MCF 10A (cell line): ENCODE data around the gene FLT3. TPM values are rescaled to one million over a fixed set of nuclear protein-coding genes. Genes with fewer than 3 reads are reported as not detected.
A peak's percentile ranks its signal among the peaks of the same experiment; 100 is the strongest.

Experiments
- BruUV-seq: library from RNA; stranded (reverse); fragments of 400-500 nt; replicated peaks from 2 replicates; lab custom pipeline; 2021; lab: Mats Ljungman, UMichigan
- CTCF ChIA-PET: fragments of 300-600 bp; sonication (Branson Sonifier 250); formaldehyde crosslinking; extraction: SDS; loops from one replicate; lab custom pipeline; 2021; ENCODE audit warnings: antibody characterized with exemption, inconsistent platforms; lab: Yijun Ruan, JAX
- POLR2A ChIA-PET: fragments of 300-600, 350-650 bp; sonication (Branson Sonifier 250); formaldehyde crosslinking; extraction: SDS; loops from one replicate; lab custom pipeline; 2020; ENCODE audit warnings: antibody characterized with exemption, inconsistent platforms; lab: Yijun Ruan, JAX
- DNase-seq: peaks from one replicate; pipeline ENCODE4 v3.0.0-alpha.2; 2018; ENCODE audit not compliant: unreplicated experiment
- H3K27ac Mint-ChIP-seq: one replicate; pipeline ENCODE4 v1.8.0; 2022; ENCODE audit warnings: mild to moderate bottlenecking, low read depth, mixed read lengths; ENCODE audit not compliant: unreplicated experiment
- H3K27me3 Mint-ChIP-seq: one replicate; pipeline ENCODE4 v1.8.0; 2022; ENCODE audit warnings: mixed read lengths; ENCODE audit not compliant: insufficient read depth, unreplicated experiment
- H3K36me3 Mint-ChIP-seq: one replicate; pipeline ENCODE4 v1.8.0; 2022; ENCODE audit warnings: mild to moderate bottlenecking, moderate library complexity, mixed read lengths; ENCODE audit not compliant: insufficient read depth, unreplicated experiment
- H3K4me1 Mint-ChIP-seq: one replicate; pipeline ENCODE4 v1.8.0; 2022; ENCODE audit warnings: mixed read lengths; ENCODE audit not compliant: insufficient read depth, unreplicated experiment
- H3K4me3 Mint-ChIP-seq: one replicate; pipeline ENCODE4 v1.8.0; 2022; ENCODE audit warnings: mild to moderate bottlenecking, moderate library complexity, mixed read lengths; ENCODE audit not compliant: unreplicated experiment
- H3K9me3 Mint-ChIP-seq: one replicate; pipeline ENCODE4 v1.8.0; 2022; ENCODE audit warnings: mixed read lengths; ENCODE audit not compliant: unreplicated experiment
- intact Hi-C: fragments of 100-400 bp; cut with micrococcal nuclease; formaldehyde crosslinking; loops from 2 replicates; pipeline ENCODE4 v1.14.1; 2022
- total RNA-seq: library from RNA; stranded (reverse); gene quantifications from 2 replicates; pipeline ENCODE4 v1.2.3, GENCODE V29; 2022
- TF ChIP-seq, protein P1 (sequence below): fragments of 200-600 bp; IDR thresholded peaks from one replicate; pipeline ENCODE4 v1.8.0; 2022; ENCODE audit warnings: antibody characterized with exemption, mild to moderate bottlenecking; ENCODE audit not compliant: unreplicated experiment

FLT3 gene
- total RNA-seq, 1 experiment from 2014 or later, result not detected

DNA sequence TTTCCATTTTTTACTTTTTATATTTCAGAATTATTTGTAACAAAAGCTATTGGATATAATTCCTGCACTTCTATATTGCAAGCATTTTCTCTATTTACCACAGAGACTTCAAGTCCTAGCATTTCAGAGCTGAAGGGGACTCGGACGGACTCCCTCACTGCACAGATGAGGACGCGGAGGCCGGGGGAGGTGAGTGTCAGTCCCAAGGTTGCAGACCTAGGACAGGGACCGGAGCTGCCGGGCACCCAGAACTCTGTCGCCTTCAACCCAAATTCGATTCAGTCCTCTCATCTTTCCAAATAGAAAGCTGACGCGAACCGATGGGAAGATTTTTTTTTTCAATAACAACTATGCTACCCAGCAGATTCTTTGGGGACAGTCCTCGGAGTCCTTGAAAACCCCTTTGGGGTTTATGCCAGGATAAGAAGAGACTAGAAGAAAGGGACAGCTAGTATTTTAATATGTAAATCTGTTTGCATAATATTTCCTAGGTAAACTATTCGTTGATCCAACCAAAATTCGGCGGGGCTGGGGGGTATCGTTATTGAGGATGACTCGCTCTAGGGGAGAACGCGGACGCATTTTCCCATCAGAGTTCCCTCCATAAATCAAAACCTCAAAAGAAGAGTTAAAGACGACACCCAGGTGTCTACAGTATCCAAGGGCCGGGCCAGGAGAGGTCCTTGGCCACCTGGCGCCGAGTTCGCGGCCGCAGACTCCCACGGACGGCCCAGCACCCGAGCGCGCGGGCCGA, 803 bp downstream of the FLT3 start:
- DNase-seq, result no peak
- Mint-ChIP-seq H3K4me3 (peak overlapping the region; percentile 44), H3K4me1 (no peaks in the 10 kb centered on the region), H3K27me3 (peaks cover 80% of the 10 kb centered on the region), H3K9me3 (no peaks in the 10 kb centered on the region), H3K27ac (no peak overlapping the region), H3K36me3 (no peaks in the 10 kb centered on the region)
- BruUV-seq, result no TSS peak
- TF ChIP-seq, protein P1, sequence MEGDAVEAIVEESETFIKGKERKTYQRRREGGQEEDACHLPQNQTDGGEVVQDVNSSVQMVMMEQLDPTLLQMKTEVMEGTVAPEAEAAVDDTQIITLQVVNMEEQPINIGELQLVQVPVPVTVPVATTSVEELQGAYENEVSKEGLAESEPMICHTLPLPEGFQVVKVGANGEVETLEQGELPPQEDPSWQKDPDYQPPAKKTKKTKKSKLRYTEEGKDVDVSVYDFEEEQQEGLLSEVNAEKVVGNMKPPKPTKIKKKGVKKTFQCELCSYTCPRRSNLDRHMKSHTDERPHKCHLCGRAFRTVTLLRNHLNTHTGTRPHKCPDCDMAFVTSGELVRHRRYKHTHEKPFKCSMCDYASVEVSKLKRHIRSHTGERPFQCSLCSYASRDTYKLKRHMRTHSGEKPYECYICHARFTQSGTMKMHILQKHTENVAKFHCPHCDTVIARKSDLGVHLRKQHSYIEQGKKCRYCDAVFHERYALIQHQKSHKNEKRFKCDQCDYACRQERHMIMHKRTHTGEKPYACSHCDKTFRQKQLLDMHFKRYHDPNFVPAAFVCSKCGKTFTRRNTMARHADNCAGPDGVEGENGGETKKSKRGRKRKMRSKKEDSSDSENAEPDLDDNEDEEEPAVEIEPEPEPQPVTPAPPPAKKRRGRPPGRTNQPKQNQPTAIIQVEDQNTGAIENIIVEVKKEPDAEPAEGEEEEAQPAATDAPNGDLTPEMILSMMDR, result no peak
- intact Hi-C loops, result no loop called here
- ChIA-PET POLR2A (interaction anchor here (0.6 to 1.1 kb wide), 2 partner anchors 16 to 40 kb away, joined by 3 read pairs; no protein-coding TSS in a partner anchor), CTCF (no interaction called here)

DNA sequence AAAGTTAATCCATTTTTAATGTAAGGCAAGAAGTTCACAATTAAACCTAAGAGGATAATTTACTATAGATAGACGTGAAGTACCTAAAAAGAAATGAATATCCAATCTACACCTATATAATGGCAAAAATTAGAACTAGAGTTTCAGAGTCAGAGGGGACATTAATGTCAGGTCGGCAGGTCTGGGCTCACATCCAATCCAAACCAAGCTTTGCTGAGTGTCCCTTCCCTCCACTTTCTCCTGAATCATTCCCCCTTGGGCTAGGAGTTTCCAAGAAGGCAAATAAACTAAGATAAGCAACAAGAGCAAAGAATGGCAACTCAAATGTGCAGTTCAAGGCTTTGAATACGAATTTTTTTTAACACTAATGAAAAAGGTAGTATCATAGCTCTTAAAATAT, 2.9 kb downstream of the FLT3 start:
- TF ChIP-seq, protein P1, result no peak
- H3K9me3 Mint-ChIP-seq, result no peaks in the 10 kb centered on the region
- POLR2A ChIA-PET, result no interaction called here
- peak; percentile 4 for DNase-seq
- no TSS peak for BruUV-seq
- no peak overlapping the region for H3K4me3 Mint-ChIP-seq
- H3K27me3 Mint-ChIP-seq, result peaks cover 94% of the 10 kb centered on the region
- H3K36me3 Mint-ChIP-seq, result no peaks in the 10 kb centered on the region
- intact Hi-C loops, result no loop called here
- no peaks in the 10 kb centered on the region for H3K4me1 Mint-ChIP-seq
- CTCF ChIA-PET, result interaction anchor here (0.6 to 0.7 kb wide), 2 partner anchors 74 to 103 kb away, joined by 3 read pairs; no protein-coding TSS in a partner anchor
- no peak overlapping the region for H3K27ac Mint-ChIP-seq

DNA sequence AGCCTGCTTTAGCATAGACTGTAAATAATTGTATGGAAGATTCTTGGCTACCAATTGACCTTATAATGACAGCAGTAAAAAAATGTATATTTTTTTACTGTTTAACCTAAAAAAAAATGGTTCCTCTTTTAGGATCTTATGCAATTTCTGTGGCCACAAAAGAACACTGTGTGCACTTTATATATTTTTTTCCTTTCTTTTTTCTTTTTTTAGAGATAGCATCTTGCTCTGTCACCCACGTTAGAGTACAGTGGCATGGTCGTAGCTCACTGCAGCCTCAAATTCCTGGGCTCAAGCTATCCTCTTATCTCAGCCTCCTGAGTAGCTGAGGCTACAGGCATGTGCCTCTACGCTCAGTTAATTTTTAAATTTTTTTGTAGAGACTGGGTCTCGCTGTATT, 6.1 kb downstream of the FLT3 start:
- Mint-ChIP-seq H3K4me3 (no peak overlapping the region), H3K9me3 (no peaks in the 10 kb centered on the region), H3K36me3 (peaks cover 6% of the 10 kb centered on the region), H3K4me1 (no peaks in the 10 kb centered on the region), H3K27ac (no peak overlapping the region), H3K27me3 (peaks cover 64% of the 10 kb centered on the region)
- no peak for DNase-seq
- intact Hi-C loops, result no loop called here
- ChIA-PET CTCF (interaction anchor here (0.6 kb wide), 1 partner anchor 20 kb away, joined by 3 read pairs; no protein-coding TSS in a partner anchor), POLR2A (no interaction called here)
- TF ChIP-seq, protein P1, result no peak
- BruUV-seq, result no TSS peak

DNA sequence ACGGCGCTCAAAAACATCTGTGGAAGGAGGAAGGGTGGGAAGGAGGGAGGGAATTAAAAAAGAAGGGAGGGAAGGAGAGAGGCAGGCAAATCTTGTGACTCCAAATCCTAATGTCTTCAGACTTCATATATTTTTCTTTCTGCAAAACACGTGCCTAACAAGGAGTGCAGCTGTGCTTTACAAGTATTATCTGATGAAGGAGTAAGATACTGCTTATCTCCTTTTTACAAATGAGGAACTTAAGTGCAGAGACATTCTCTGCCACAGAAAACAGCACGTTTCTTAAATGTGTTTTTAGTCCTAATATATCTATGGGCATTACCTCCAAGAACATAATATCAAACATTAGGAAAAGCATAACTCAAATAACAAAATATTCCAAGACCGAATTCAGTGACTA, 6.5 kb downstream of the FLT3 start:
- TF ChIP-seq, protein P1, result no peak
- no peak overlapping the region for H3K27ac Mint-ChIP-seq
- H3K4me3 Mint-ChIP-seq, result no peak overlapping the region
- ChIA-PET CTCF (no interaction called here), POLR2A (interaction anchor here (0.5 kb wide), 1 partner anchor 132 kb away, joined by 3 read pairs; no protein-coding TSS in a partner anchor)
- peaks cover 59% of the 10 kb centered on the region for H3K27me3 Mint-ChIP-seq
- intact Hi-C loops, result no loop called here
- no peaks in the 10 kb centered on the region for H3K4me1 Mint-ChIP-seq
- no TSS peak for BruUV-seq
- no peak for DNase-seq
- peaks cover 6% of the 10 kb centered on the region for H3K36me3 Mint-ChIP-seq
- H3K9me3 Mint-ChIP-seq, result no peaks in the 10 kb centered on the region
